GM23338 (cell line): ENCODE results near the gene DDX49. TPM values are rescaled to one million over a fixed set of nuclear protein-coding genes. Genes with fewer than 3 reads are reported as not detected.

ENCODE experiments used
- ATAC-seq: fragments of 200-7000 bp; cut with Tn5 transposase; 3 replicates; pipeline ENCODE4 v1.9.1; 2020
- DNase-seq: peaks from one replicate; pipeline ENCODE4 v3.0.0-alpha.2; 2015; ENCODE audit warnings: low spot score
- H2AFZ ChIP-seq: fragments of 200-600 bp; sonication (generic); 2 replicates; pipeline ENCODE4 v1.8.0; 2016; ENCODE audit warnings: antibody characterized with exemption, mild to moderate bottlenecking, moderate library complexity
- H3F3A ChIP-seq: fragments of 200-600 bp; sonication (generic); replicated peaks from 2 replicates; pipeline ENCODE4 v1.8.0; 2017; ENCODE audit warnings: antibody characterized with exemption, mixed run types, low read depth
- H3K27ac ChIP-seq: fragments of 200-600 bp; sonication (generic); 2 replicates; pipeline ENCODE4 v1.6.1; 2016; ENCODE audit warnings: low read depth
- H3K27me3 ChIP-seq: fragments of 200-600 bp; sonication (generic); 2 replicates; pipeline ENCODE4 v1.8.0; 2016; ENCODE audit warnings: mild to moderate bottlenecking, mixed run types, moderate library complexity; ENCODE audit not compliant: insufficient read depth
- H3K36me3 ChIP-seq: fragments of 200-600 bp; sonication (generic); 2 replicates; pipeline ENCODE4 v1.8.0; 2016; ENCODE audit warnings: mild to moderate bottlenecking; ENCODE audit not compliant: insufficient read depth
- H3K4me1 ChIP-seq: fragments of 200-600 bp; sonication (generic); 2 replicates; pipeline ENCODE4 v1.8.0; 2016; ENCODE audit warnings: mild to moderate bottlenecking, moderate library complexity; ENCODE audit not compliant: insufficient read depth
- H3K4me2 ChIP-seq: fragments of 200-600 bp; sonication (generic); 2 replicates; pipeline ENCODE4 v1.7.1; 2017; ENCODE audit warnings: mixed run types
- H3K4me3 ChIP-seq: fragments of 200-600 bp; sonication (generic); 2 replicates; pipeline ENCODE4 v1.6.1; 2016; ENCODE audit warnings: mixed run types
- H3K79me2 ChIP-seq: fragments of 200-600 bp; sonication (generic); replicated peaks from 2 replicates; pipeline ENCODE4 v1.8.0; 2017; ENCODE audit warnings: mild to moderate bottlenecking; ENCODE audit not compliant: insufficient read depth
- H3K9me2 ChIP-seq: fragments of 200-600 bp; sonication (generic); 2 replicates; pipeline ENCODE4 v1.8.0; 2017; ENCODE audit not compliant: insufficient read depth
- H4K20me1 ChIP-seq: fragments of 200-600 bp; sonication (generic); replicated peaks from 2 replicates; pipeline ENCODE4 v1.8.0; 2017; ENCODE audit warnings: mild to moderate bottlenecking; ENCODE audit not compliant: insufficient read depth
- H3K27ac Mint-ChIP-seq: 2 replicates; pipeline ENCODE4 v1.8.0; 2020; ENCODE audit warnings: inconsistent platforms, mild to moderate bottlenecking, moderate library complexity, mixed read lengths
- H3K27me3 Mint-ChIP-seq: 3 replicates; pipeline ENCODE4 v1.8.0; 2022; ENCODE audit warnings: low read depth, mild to moderate bottlenecking, moderate library complexity, mixed read lengths, inconsistent platforms; ENCODE audit not compliant: insufficient read depth, poor library complexity
- H3K36me3 Mint-ChIP-seq: 3 replicates; pipeline ENCODE4 v1.8.0; 2021; ENCODE audit warnings: low read depth, mild to moderate bottlenecking, inconsistent platforms, moderate library complexity, mixed read lengths
- H3K4me1 Mint-ChIP-seq: 3 replicates; pipeline ENCODE4 v1.8.0; 2020; ENCODE audit warnings: mild to moderate bottlenecking, inconsistent platforms, mixed read lengths
- H3K4me3 Mint-ChIP-seq: 3 replicates; pipeline ENCODE4 v1.8.0; 2021; ENCODE audit warnings: moderate library complexity, mild to moderate bottlenecking, inconsistent platforms, mixed read lengths
- H3K9me3 Mint-ChIP-seq: 3 replicates; pipeline ENCODE4 v1.8.0; 2020; ENCODE audit warnings: moderate library complexity, mild to moderate bottlenecking, inconsistent platforms, mixed read lengths
- CREB1 ChIP-seq: fragments of 250-450 bp; sonication (Bioruptor Pico); IDR thresholded peaks from 2 replicates; pipeline ENCODE4 v1.5.0; 2020; ENCODE audit warnings: low read depth, mild to moderate bottlenecking, moderate library complexity
- CTCF ChIP-seq, 2 experiments: fragments of 200-600 bp in 1 of 2; sonication (generic) in 1 of 2; conservative IDR thresholded peaks; 2 replicates each; pipeline versions ENCODE4 v1.5.1 to v1.6.1; 2016 to 2017; ENCODE audit warnings: antibody characterized with exemption in 2 of 2, low read depth in 2 of 2, mild to moderate bottlenecking in 2 of 2, moderate library complexity in 1 of 2
- EZH2 ChIP-seq: fragments of 200-600 bp; sonication (generic); IDR thresholded peaks from one replicate; pipeline ENCODE4 v1.8.0; 2017; ENCODE audit warnings: antibody characterized with exemption, mild to moderate bottlenecking, low read depth; ENCODE audit not compliant: unreplicated experiment
- EZH2phosphoT487 ChIP-seq: fragments of 200-600 bp; sonication (generic); IDR thresholded peaks from one replicate; pipeline ENCODE4 v1.8.1; 2018; ENCODE audit warnings: antibody characterized with exemption; ENCODE audit not compliant: unreplicated experiment
- JUNB ChIP-seq: IDR thresholded peaks from one replicate; pipeline ENCODE4 v1.6.1; 2016; ENCODE audit warnings: antibody characterized with exemption; ENCODE audit not compliant: unreplicated experiment
- NANOG ChIP-seq: IDR thresholded peaks from 2 replicates; pipeline ENCODE4 v1.6.1; 2016; ENCODE audit warnings: antibody characterized with exemption, borderline replicate concordance
- POLR2AphosphoS5 ChIP-seq: IDR thresholded peaks from 2 replicates; pipeline ENCODE4 v1.6.1; 2016; ENCODE audit warnings: antibody characterized with exemption, low read depth
- STAT1 ChIP-seq: IDR thresholded peaks from one replicate; pipeline ENCODE4 v1.6.1; 2016; ENCODE audit warnings: antibody characterized with exemption; ENCODE audit not compliant: unreplicated experiment
- ZNF114 ChIP-seq: fragments of 250-450 bp; sonication (Bioruptor Pico); IDR thresholded peaks from 2 replicates; pipeline ENCODE4 v1.5.0; 2020; ENCODE audit warnings: mild to moderate bottlenecking, moderate library complexity
- ZNF331 ChIP-seq: fragments of 250-450 bp; sonication (Bioruptor Pico); IDR thresholded peaks from 2 replicates; pipeline ENCODE4 v1.5.0; 2020; ENCODE audit warnings: low read depth, mild to moderate bottlenecking, moderate library complexity
- polyA plus RNA-seq: library from polyadenylated mRNA; unstranded; fragments of >200 nt; fragmentation: Nextera tagmentation; extraction: Ambion mirVana; gene quantifications from 2 replicates; pipeline ENCODE4 v1.2.1, GENCODE V29; 2016
- total RNA-seq: library from RNA; depleted of rRNA; stranded (reverse); fragments of >200 nt; shearing (Covaris generic); gene quantifications from 2 replicates; pipeline ENCODE4 v1.2.3, GENCODE V29; 2014
- TF ChIP-seq, protein P1 (sequence below): fragments of 250-450 bp; sonication (Bioruptor Pico); IDR thresholded peaks from 2 replicates; pipeline ENCODE4 v1.5.0; 2020; ENCODE audit warnings: mild to moderate bottlenecking, moderate library complexity
- TF ChIP-seq, protein P2 (sequence below): IDR thresholded peaks from one replicate; pipeline ENCODE4 v1.6.1; 2018; ENCODE audit warnings: antibody characterized with exemption; ENCODE audit not compliant: unreplicated experiment
- TF ChIP-seq, protein P3 (sequence below): IDR thresholded peaks from 2 replicates; pipeline ENCODE4 v1.6.1; 2016; ENCODE audit warnings: antibody characterized with exemption

DDX49 gene
- total and polyA plus RNA-seq, 2 experiments from 2014 or later = 40.2 to 75.3 TPM

DNA sequence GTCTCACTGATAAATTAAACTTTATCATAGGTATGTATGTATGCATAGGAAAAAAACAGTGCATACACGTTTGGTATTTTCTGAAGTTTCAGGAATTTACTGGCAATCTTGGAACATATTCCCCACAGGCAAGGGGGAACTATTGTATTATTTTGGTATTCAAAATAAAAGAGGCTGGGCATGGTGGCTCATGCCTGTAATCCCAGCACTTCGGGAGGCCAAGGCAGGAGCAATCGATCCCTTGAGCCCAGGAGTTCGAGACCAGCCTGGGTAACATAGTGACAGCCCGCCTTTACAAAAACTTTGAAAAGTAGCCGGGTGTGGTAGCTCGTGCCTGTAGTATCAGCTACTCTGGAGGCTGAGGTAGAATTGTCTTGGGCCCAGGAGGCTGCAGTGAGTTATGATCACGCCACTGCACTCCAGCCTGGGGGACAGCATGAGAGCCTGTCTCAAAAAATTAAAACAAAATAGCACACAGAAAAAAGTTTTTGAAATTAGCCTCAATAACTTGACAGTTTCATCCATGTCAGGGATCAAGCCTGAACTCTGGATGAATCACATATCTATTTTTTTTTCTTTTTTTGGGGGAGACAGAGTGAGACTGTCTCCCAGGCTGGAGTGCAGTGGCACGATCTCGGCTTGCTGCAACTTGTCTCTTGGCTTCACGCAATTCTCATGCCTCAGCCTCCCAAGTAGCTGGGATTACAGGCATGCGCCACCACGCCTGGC is 50.6 kb downstream of the DDX49 start:
- Mint-ChIP-seq H3K9me3 (peaks cover 6% of the 10 kb centered on the region; the same call in 2 of the 3 replicates), H3K27ac (no peak overlapping the region), H3K36me3 (no peaks in the 10 kb centered on the region), H3K4me3 (no peak overlapping the region), H3K27me3 (peaks cover 14% of the 10 kb centered on the region), H3K4me1 (peaks cover 4% of the 10 kb centered on the region)
- H3K4me2 ChIP-seq = no peak overlapping the region
- H3K4me1 ChIP-seq = no peaks in the 10 kb centered on the region; the same call in 1 of the 2 replicates
- H3K27me3 ChIP-seq = no peaks in the 10 kb centered on the region
- no peak for ATAC-seq
- DNase-seq = no peak
- H4K20me1 ChIP-seq = no peaks in the 10 kb centered on the region
- TF ChIP-seq, protein P1, sequence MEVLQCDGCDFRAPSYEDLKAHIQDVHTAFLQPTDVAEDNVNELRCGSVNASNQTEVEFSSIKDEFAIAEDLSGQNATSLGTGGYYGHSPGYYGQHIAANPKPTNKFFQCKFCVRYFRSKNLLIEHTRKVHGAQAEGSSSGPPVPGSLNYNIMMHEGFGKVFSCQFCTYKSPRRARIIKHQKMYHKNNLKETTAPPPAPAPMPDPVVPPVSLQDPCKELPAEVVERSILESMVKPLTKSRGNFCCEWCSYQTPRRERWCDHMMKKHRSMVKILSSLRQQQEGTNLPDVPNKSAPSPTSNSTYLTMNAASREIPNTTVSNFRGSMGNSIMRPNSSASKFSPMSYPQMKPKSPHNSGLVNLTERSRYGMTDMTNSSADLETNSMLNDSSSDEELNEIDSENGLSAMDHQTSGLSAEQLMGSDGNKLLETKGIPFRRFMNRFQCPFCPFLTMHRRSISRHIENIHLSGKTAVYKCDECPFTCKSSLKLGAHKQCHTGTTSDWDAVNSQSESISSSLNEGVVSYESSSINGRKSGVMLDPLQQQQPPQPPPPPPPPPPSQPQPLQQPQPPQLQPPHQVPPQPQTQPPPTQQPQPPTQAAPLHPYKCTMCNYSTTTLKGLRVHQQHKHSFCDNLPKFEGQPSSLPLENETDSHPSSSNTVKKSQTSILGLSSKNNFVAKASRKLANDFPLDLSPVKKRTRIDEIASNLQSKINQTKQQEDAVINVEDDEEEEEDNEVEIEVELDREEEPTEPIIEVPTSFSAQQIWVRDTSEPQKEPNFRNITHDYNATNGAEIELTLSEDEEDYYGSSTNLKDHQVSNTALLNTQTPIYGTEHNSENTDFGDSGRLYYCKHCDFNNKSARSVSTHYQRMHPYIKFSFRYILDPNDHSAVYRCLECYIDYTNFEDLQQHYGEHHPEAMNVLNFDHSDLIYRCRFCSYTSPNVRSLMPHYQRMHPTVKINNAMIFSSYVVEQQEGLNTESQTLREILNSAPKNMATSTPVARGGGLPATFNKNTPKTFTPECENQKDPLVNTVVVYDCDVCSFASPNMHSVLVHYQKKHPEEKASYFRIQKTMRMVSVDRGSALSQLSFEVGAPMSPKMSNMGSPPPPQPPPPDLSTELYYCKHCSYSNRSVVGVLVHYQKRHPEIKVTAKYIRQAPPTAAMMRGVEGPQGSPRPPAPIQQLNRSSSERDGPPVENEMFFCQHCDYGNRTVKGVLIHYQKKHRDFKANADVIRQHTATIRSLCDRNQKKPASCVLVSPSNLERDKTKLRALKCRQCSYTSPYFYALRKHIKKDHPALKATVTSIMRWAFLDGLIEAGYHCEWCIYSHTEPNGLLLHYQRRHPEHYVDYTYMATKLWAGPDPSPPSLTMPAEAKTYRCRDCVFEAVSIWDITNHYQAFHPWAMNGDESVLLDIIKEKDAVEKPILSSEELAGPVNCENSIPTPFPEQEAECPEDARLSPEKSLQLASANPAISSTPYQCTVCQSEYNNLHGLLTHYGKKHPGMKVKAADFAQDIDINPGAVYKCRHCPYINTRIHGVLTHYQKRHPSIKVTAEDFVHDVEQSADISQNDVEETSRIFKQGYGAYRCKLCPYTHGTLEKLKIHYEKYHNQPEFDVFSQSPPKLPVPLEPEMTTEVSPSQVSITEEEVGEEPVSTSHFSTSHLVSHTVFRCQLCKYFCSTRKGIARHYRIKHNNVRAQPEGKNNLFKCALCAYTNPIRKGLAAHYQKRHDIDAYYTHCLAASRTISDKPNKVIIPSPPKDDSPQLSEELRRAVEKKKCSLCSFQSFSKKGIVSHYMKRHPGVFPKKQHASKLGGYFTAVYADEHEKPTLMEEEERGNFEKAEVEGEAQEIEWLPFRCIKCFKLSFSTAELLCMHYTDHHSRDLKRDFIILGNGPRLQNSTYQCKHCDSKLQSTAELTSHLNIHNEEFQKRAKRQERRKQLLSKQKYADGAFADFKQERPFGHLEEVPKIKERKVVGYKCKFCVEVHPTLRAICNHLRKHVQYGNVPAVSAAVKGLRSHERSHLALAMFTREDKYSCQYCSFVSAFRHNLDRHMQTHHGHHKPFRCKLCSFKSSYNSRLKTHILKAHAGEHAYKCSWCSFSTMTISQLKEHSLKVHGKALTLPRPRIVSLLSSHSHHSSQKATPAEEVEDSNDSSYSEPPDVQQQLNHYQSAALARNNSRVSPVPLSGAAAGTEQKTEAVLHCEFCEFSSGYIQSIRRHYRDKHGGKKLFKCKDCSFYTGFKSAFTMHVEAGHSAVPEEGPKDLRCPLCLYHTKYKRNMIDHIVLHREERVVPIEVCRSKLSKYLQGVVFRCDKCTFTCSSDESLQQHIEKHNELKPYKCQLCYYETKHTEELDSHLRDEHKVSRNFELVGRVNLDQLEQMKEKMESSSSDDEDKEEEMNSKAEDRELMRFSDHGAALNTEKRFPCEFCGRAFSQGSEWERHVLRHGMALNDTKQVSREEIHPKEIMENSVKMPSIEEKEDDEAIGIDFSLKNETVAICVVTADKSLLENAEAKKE (CRISPR knock-in tag) = no peak
- TF ChIP-seq CREB1 (no peak), NANOG (no peak), CTCF (conservative IDR thresholded peaks at IDR 0.05; ENCODE audit: low read depth in 2 of 2) (no peak), JUNB (no peak), ZNF331 (no peak), ZNF114 (CRISPR knock-in tag) (no peak), EZH2phosphoT487 (no peak), POLR2AphosphoS5 (no peak), STAT1 (no peak), EZH2 (no peak)
- TF ChIP-seq, protein P2, sequence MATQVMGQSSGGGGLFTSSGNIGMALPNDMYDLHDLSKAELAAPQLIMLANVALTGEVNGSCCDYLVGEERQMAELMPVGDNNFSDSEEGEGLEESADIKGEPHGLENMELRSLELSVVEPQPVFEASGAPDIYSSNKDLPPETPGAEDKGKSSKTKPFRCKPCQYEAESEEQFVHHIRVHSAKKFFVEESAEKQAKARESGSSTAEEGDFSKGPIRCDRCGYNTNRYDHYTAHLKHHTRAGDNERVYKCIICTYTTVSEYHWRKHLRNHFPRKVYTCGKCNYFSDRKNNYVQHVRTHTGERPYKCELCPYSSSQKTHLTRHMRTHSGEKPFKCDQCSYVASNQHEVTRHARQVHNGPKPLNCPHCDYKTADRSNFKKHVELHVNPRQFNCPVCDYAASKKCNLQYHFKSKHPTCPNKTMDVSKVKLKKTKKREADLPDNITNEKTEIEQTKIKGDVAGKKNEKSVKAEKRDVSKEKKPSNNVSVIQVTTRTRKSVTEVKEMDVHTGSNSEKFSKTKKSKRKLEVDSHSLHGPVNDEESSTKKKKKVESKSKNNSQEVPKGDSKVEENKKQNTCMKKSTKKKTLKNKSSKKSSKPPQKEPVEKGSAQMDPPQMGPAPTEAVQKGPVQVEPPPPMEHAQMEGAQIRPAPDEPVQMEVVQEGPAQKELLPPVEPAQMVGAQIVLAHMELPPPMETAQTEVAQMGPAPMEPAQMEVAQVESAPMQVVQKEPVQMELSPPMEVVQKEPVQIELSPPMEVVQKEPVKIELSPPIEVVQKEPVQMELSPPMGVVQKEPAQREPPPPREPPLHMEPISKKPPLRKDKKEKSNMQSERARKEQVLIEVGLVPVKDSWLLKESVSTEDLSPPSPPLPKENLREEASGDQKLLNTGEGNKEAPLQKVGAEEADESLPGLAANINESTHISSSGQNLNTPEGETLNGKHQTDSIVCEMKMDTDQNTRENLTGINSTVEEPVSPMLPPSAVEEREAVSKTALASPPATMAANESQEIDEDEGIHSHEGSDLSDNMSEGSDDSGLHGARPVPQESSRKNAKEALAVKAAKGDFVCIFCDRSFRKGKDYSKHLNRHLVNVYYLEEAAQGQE = no peak
- TF ChIP-seq, protein P3, sequence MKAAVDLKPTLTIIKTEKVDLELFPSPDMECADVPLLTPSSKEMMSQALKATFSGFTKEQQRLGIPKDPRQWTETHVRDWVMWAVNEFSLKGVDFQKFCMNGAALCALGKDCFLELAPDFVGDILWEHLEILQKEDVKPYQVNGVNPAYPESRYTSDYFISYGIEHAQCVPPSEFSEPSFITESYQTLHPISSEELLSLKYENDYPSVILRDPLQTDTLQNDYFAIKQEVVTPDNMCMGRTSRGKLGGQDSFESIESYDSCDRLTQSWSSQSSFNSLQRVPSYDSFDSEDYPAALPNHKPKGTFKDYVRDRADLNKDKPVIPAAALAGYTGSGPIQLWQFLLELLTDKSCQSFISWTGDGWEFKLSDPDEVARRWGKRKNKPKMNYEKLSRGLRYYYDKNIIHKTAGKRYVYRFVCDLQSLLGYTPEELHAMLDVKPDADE = no peak
- no peaks in the 10 kb centered on the region for H3K36me3 ChIP-seq
- no peaks in the 10 kb centered on the region for H3K79me2 ChIP-seq
- H2AFZ ChIP-seq = no peak overlapping the region
- H3K4me3 ChIP-seq = no peak overlapping the region
- H3K9me2 ChIP-seq = no peaks in the 10 kb centered on the region
- no peaks in the 10 kb centered on the region for H3F3A ChIP-seq
- H3K27ac ChIP-seq = no peak overlapping the region
